H4 (cell line): ENCODE results near the gene OGN. TPM values are rescaled to one million over a fixed set of nuclear protein-coding genes. Genes with fewer than 3 reads are reported as not detected.
"Not testable (repeated sequence)": the region's sequence is repeated elsewhere in the genome, so short reads cannot be mapped to it uniquely, and the experiment has no call there.

ENCODE experiments used
- DNase-seq: peaks from one replicate; pipeline ENCODE4 v3.0.0-alpha.2; 2015; ENCODE audit warnings: low spot score
- total RNA-seq: library from RNA; depleted of rRNA; stranded (reverse); fragments of >200 nt; shearing (Covaris generic); gene quantifications from 2 replicates; pipeline ENCODE4 v1.2.3, GENCODE V29; 2014; rRNA removed

The OGN gene
- not detected in 2 replicates for total RNA-seq

- DNase-seq: no peak
Measured at GRCh38 chr9:92404042-92404836, at the start of gene OGN. Gene OGN, minus strand, starts transcription at chr9:92404578. Its CDS starts 1,171 bp downstream, at chr9:92403407.

- no peak for DNase-seq
Measured at GRCh38 chr9:92446536-92446935, 42.2 kb upstream of the OGN start.

- DNase-seq: no peak
Measured at GRCh38 chr9:92444841-92445240, 40.5 kb upstream of the OGN start.

- no peak for DNase-seq
Measured at GRCh38 chr9:92440751-92441046, 36.3 kb upstream of the OGN start.

- DNase-seq: no peak
Measured at GRCh38 chr9:92439921-92440750, 35.8 kb upstream of the OGN start.

GRCh38 chr9:92438900-92439526 is 34.6 kb upstream of the OGN start:
- no peak for DNase-seq

GRCh38 chr9:92435263-92435662 is 30.9 kb upstream of the OGN start:
- DNase-seq: no peak

GRCh38 chr9:92432972-92433548 is 28.7 kb upstream of the OGN start:
- no peak for DNase-seq

- DNase-seq: no peak
Measured at GRCh38 chr9:92432350-92432749, 28.0 kb upstream of the OGN start.

GRCh38 chr9:92429836-92430235 is 25.5 kb upstream of the OGN start:
- no peak for DNase-seq

- DNase-seq: no peak
Measured at GRCh38 chr9:92426501-92427145, 22.2 kb upstream of the OGN start.

GRCh38 chr9:92425474-92425873 is 21.1 kb upstream of the OGN start:
- DNase-seq: no peak

- no peak for DNase-seq
Measured at GRCh38 chr9:92424340-92424739, 20.0 kb upstream of the OGN start, which contains the start of gene OMD. Gene OMD, minus strand, starts transcription at chr9:92424471. Its CDS starts 6,913 bp downstream, at chr9:92417558.

- DNase-seq: no peak
Measured at GRCh38 chr9:92423612-92424011, 19.2 kb upstream of the OGN start.

GRCh38 chr9:92422611-92423338 is 18.4 kb upstream of the OGN start:
- DNase-seq: no peak

GRCh38 chr9:92414566-92414965 is 10.2 kb upstream of the OGN start:
- no peak for DNase-seq

GRCh38 chr9:92411157-92411556 is 6.8 kb upstream of the OGN start:
- DNase-seq: not testable (repeated sequence)

GRCh38 chr9:92408747-92409478 is 4.5 kb upstream of the OGN start:
- DNase-seq: no peak

GRCh38 chr9:92407818-92408217 is 3.4 kb upstream of the OGN start:
- DNase-seq: no peak

GRCh38 chr9:92406477-92406876 is 2.1 kb upstream of the OGN start:
- no peak for DNase-seq
